GM10266 (cell line): Measurements from ENCODE around the gene CRYGN.

Experiments used
- DNase-seq: peaks from one replicate; pipeline ENCODE4 v3.0.0; 2012; ENCODE audit errors: extremely low spot score
- TF ChIP-seq, protein P1 (sequence below): IDR thresholded peaks from 2 replicates; pipeline ENCODE4 v1.5.1; 2012; ENCODE audit warnings: mild to moderate bottlenecking, low read depth; ENCODE audit not compliant: control insufficient read depth, insufficient read depth; ENCODE audit errors: missing control alignments

Gene CRYGN

DNA sequence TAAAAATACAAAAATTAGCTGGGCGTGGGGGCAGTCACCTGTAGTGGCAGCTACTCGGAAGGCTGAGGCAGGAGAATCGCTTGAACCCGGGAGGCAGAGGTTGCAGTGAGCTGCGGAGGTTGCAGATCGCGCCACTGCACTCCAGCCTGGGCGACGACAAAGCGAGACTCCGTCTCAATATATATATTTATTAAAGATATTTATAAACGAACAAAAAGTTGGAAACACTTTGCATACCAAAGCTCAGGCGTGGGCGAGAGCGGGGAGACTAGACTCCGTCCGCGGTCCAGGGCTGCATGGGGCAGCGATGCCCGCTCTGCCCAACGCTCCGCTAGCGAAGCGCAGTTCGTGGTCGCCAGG, 7.9 kb upstream of the CRYGN start:
- TF ChIP-seq, protein P1, sequence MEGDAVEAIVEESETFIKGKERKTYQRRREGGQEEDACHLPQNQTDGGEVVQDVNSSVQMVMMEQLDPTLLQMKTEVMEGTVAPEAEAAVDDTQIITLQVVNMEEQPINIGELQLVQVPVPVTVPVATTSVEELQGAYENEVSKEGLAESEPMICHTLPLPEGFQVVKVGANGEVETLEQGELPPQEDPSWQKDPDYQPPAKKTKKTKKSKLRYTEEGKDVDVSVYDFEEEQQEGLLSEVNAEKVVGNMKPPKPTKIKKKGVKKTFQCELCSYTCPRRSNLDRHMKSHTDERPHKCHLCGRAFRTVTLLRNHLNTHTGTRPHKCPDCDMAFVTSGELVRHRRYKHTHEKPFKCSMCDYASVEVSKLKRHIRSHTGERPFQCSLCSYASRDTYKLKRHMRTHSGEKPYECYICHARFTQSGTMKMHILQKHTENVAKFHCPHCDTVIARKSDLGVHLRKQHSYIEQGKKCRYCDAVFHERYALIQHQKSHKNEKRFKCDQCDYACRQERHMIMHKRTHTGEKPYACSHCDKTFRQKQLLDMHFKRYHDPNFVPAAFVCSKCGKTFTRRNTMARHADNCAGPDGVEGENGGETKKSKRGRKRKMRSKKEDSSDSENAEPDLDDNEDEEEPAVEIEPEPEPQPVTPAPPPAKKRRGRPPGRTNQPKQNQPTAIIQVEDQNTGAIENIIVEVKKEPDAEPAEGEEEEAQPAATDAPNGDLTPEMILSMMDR = no peak
- DNase-seq = no peak

- no peak for DNase-seq
- TF ChIP-seq, protein P1 = no peak
Observed at GRCh38 chr7:151447312-151447711, 7.4 kb upstream of the CRYGN start.

DNA sequence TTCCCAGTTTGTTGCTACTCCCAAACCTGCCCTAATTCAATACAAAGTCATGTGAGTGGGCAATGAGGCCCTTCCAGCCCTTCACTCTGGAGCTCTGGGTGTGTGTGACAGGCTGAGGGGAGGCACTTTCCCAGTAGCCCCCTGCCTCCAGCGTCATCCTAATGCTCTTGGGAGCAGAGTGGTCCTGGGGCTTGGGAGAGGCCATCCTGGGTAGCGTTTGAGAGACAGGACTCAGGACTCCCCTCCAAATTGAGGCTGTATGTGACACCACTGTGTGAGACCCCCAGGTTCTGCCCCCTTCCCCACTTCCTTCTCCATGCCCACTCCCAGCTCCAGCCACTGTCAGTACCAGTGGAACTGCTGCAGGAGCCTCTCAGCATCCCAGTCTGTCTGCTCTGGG, 6.5 kb upstream of the CRYGN start:
- DNase-seq = no peak
- TF ChIP-seq, protein P1 = no peak

- DNase-seq = no peak
- TF ChIP-seq, protein P1 = no peak
Observed at GRCh38 chr7:151444632-151445031, 4.7 kb upstream of the CRYGN start.

GRCh38 chr7:151442776-151443496, 3.0 kb upstream of the CRYGN start:
- no peak for DNase-seq
- TF ChIP-seq, protein P1 = no peak

DNA sequence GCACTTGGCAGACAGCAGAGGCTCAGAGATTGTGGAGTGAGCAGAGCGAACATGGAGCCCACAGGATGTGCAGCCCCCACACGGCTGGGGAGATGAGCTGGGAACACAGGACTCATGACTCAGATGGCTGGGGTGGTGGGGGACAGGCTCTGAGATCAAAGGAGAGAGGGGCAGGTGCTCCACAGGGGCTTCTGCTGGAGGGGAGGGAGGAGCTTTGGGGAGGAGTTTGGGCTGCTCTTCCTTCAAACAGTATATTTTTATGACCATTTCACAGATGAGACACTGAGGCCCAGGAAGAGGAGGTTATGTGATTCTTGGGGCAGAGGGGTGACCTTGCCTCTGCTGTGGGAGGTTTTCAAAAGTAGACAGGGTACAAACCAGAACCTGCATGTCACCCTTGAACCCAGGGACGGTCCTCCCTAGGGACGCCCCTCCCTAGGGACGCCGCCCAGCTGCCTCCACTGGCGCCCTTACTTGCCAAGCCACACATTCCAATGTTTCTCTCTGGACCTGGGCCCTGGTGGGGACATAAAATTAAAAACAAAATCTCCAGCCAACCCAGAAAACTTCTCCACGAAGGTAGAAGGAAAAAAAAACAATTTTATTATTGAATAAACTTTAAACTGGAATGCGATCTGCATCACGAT, 981 bp upstream of the CRYGN start:
- TF ChIP-seq, protein P1 = no peak
- DNase-seq = no peak

DNA sequence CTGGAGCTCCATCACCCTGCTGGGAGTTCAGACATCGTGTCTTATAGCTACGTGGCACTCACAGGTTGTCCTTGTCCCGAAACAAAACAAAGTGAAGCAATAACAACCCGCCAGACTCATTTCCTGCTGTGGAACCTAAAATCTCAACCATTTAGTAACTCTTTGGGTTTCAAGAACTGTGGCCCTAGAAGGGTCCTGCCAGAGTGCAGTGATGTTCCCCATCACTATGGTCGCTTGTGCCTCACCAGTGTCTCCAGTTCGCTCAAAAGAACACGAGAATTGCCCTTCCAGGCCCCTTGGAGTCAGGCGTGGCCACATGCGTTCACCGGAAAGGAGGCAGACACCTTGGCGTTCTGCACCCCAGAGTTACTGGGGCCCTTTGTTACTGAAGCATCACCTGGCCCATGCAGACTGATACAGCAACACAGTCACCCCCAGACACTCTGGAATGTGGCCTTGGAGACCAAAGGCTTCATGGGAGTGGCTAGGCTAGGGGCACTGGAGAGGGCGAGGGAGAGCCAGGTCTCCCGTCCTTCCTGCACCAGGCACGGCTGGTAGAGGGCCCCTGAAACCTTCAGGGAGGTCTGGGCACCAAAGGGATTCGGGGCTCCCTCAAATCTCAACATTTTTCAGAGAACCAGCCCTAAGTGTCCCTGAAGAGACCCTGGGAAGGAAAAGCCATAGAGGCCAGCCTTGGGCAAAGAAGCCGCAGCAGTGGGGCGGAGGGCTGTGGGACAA, 908 bp downstream of the CRYGN start:
- TF ChIP-seq, protein P1 = no peak
- no peak for DNase-seq
